GM12875 (cell line): ENCODE data around the gene C10orf67.

Experiments
- H3K4me3 ChIP-seq: one replicate; pipeline ENCODE4 v1.5.1; 2011; ENCODE audit warnings: low read depth, low read length, control low read depth
- TF ChIP-seq, protein P1 (sequence below): IDR thresholded peaks from 2 replicates; pipeline ENCODE4 v1.5.1; 2011; ENCODE audit warnings: low read depth, mild to moderate bottlenecking, control low read depth, inconsistent platforms, low read length, moderate library complexity, borderline replicate concordance; ENCODE audit not compliant: insufficient read depth

Gene C10orf67

DNA sequence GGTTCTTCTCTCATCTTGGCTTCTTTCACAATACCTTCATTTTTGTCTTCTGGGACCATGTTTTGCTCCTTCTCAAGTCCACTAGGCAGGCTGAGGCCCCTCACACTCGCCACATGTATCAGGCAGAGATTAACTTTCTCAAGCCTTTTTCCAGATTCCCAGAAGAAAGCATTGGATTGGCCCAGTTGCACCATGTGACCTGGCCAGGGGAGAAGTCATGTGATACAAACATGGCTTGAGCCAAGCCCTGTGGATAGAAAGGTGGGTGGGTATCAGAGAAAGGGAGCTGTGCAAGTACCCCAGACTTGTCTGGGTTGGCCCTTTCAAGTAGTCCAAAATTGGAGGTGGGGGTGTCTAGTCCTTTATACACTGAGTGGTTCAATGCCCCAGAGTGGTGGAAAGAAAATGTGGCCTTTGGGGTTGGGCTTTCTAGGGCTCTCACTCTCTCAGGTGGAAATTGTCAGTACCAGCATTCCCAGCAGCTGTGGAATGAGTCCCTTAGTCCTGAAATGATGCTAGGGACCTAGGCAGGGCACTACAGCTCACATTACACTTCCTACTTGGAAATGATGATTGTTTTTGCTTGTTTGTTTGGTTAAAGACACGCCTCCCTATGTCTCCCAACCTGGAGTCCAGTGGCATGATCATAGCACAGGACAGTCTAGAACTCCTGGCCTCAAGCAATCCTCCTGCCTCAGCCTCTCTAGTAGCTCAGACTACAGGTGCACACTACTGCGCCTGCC is 36.9 kb upstream of the C10orf67 start:
- no peak overlapping the region for H3K4me3 ChIP-seq
- TF ChIP-seq, protein P1, sequence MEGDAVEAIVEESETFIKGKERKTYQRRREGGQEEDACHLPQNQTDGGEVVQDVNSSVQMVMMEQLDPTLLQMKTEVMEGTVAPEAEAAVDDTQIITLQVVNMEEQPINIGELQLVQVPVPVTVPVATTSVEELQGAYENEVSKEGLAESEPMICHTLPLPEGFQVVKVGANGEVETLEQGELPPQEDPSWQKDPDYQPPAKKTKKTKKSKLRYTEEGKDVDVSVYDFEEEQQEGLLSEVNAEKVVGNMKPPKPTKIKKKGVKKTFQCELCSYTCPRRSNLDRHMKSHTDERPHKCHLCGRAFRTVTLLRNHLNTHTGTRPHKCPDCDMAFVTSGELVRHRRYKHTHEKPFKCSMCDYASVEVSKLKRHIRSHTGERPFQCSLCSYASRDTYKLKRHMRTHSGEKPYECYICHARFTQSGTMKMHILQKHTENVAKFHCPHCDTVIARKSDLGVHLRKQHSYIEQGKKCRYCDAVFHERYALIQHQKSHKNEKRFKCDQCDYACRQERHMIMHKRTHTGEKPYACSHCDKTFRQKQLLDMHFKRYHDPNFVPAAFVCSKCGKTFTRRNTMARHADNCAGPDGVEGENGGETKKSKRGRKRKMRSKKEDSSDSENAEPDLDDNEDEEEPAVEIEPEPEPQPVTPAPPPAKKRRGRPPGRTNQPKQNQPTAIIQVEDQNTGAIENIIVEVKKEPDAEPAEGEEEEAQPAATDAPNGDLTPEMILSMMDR: no peak

DNA sequence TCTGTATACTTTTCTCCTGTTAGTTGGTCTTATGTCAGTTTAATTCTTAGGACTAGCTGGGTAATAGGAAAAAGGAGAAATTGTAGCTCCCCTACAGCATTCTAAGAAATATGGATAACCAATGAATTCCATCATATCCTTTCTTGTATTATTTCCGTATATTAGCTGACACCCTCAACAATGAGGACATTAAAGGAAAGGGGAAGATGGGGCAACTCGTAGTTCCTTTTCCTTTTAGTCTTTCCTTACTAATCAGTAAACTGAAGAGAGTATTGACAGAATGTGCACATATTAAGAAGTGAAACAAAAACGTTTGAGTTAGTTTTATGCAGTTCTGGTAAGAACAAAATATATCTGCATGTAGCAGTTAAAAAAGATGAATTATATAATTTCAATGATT is 35.1 kb upstream of the C10orf67 start:
- no peak overlapping the region for H3K4me3 ChIP-seq

DNA sequence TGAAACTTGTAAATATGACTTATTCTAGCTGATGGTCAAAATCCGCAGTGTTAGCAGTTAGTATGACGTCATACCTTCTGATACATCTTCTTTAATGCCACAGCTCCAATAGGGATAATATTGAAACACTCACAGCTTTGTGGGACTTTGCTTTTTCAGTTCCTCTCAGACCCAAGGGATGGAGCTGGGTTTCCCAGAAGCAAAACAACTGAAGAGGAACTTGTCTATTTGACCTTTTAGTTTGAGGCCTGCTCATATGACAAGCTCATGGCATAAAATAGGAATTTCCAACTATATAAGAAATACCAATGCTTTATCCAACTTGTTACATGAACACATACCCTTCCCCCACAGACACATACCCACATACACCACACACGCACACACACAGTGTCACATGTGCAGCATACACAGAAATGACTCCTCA is 31.6 kb upstream of the C10orf67 start:
- TF ChIP-seq, protein P1: no peak

More for the DNA sequence above, 35.1 kb upstream of the C10orf67 start:
- TF ChIP-seq, protein P1: no peak

DNA sequence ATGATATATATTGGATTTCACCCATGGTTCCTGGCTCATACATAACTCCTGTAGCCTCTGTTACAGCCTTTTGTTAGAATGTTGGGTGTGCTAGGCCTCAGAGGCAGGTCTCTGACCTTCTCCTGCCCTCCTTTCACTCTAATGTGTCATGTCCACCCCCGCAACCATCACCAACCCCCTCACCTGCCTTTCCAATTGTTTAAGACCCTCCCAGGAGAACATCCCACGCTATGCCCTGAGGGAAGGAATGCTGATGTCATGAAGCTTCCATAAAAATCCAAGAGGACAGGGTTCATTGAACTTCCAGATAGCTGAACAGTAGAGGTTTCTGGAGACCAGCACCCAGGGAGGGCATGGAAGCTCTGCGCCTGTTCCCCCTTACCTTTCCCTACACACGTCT is 30.8 kb upstream of the C10orf67 start:
- TF ChIP-seq, protein P1: no peak

More for the DNA sequence above, 31.6 kb upstream of the C10orf67 start:
- no peak overlapping the region for H3K4me3 ChIP-seq

DNA sequence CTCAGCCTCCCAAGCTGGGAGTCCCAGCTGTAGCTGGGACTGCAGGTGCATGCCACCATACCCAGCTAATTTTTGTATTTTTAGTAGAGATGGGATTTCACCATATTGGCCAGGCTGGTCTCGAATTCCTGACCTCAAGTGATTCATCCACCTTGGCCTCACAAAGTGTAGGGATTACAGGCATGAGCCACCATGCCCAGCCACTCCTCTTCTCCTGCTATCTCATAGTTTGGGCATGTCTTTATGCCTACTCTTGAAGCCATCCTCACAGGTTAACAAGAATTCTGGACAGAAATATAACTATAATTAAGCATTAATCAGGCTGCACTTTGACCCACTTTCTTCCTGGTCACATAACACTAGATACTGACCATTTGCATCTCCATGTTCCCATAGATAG is 28.6 kb upstream of the C10orf67 start:
- TF ChIP-seq, protein P1: no peak
- no peak overlapping the region for H3K4me3 ChIP-seq

More for the DNA sequence above, 30.8 kb upstream of the C10orf67 start:
- H3K4me3 ChIP-seq: no peak overlapping the region

GRCh38 chr10:23371073-23371472 is 26.5 kb upstream of the C10orf67 start:
- TF ChIP-seq, protein P1: no peak
- H3K4me3 ChIP-seq: no peak overlapping the region

DNA sequence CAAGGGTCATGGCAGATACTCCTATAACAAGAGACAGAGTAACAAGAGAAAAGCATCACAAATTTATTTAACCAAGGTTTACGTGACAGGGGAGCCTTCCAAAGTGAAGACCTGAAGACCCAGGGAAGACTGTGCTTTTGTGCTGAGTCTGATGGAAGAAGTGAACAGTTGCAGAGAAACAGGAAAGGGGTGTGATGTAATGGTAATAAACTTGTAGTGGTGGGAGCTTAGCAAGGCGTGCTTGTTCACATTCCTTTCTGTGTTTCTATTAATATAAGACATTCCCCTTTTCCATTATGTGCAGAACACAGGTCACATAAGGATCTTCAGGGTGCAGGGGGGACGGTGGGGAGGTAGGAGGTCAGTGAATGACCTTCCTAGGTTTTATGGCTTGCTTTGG is 25.5 kb upstream of the C10orf67 start:
- TF ChIP-seq, protein P1: no peak
- no peak overlapping the region for H3K4me3 ChIP-seq
